NOMO-1 treated with DMSO at 0.1 percent for 48 hours (cell line): ENCODE data around the gene RPL7A.
"Not testable (repeated sequence)": the region's sequence is repeated elsewhere in the genome, so short reads cannot be mapped to it uniquely, and the experiment has no call there.

Experiments
- DNase-seq: peaks from one replicate; lab custom pipeline; 2025; ENCODE audit not compliant: unreplicated experiment; lab: John Stamatoyannopoulos, UW

Gene RPL7A

DNA sequence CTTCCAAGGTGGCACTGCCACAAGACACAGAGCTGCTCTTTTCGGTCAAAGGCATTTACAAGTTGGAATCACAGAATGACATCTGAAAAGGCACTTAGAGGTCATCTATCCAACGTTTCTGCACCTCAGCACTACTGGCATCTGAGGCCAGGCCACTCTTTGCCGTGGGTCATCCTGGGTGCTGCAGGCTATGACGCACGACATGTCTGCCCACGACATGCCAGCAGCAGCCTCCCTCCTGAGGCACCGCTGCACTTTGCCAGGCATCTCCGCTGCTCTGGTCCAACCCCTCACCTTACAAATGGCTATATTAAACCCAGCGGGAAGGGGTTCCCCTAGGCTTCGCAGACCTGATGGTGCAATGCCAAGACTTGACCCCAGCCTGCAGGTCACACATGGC lies 19.8 kb downstream of the RPL7A start:
- DNase-seq: no peak

DNA sequence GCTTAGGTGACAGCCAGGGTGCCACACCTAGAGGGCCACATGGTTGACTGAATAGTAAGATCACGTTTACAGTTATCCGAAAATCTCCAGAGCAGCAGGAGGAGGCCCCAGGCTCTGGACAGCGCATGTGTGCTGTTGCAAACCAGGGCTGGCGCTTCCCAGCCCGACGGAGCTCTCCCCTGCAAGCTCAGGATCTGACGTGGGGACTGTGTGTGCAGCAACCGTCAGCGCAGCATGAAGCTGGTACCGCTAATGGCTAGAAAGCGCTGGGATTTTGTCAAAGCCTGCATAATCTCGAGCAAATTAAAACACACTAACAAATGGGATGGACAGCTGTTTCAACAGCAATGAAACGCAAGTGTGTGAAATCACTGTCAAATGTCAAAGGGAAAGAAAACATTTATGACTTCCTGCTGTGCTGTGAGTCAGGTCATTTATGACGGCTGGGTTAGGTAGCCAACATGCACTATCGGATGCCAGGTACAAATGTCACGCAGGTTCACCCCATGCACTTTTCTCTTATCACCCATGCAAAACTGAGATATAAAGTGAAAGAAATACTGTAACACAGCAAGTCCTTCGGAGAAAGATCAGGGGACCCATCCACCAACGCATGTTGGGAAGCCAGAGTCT lies 20.3 kb downstream of the RPL7A start:
- DNase-seq: no peak

DNA sequence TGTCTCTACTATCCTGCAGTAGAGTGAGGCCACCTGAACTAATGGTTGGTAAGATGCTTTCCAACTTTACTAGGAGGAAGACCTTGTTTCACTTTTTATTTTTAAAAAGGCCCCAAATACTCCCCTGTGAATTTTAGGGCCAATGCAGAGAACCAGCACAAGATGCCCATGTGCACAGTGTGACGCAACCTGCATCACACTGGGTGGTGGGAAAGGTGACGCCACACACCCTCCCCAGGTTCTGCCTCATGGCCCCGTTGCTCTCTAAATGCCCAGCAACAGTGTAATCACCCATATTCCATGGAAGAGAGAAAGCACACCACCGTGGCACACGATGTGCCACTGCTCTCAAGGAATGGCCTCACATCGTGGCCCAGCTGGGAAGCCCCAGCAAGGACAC lies 21.4 kb downstream of the RPL7A start:
- DNase-seq: no peak

DNA sequence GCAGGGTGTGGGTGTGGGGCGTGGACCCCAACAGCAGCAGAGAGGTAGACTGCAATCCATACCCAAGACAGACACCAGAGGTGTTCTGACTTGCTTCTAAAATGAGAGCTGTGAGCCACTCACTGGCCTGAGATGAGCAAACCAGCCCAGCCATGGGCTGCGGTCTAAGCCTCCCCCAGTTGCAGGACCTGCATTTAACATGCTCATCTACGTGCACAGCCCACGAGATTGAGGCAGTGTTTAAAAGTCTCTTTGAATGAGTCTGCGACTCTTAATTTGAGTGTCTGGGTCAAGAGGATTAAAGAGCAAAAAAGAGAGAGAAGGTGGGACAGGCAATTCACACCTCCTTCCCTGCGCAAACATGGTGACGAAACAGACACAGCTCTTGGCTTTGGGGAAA lies 21.9 kb downstream of the RPL7A start:
- no peak for DNase-seq

DNA sequence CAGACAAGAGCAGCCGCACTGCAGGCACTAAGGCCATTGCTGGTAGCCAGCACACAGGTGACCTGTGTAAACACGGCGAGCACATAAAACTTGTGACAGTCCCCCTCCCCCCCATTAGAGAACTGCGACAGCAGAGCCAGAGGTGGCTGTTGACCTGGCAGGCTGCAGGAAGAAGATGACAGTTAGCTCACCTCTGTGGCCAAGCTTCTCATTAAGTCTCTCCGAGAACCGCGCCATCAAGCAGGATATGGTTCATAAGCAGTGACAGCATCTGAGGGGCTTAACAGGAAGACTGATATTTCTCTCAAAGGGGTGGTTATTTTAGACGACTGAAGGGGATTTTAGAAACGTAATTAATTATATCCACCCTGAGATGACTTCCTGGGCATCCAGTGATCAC lies 22.7 kb downstream of the RPL7A start:
- DNase-seq: no peak

DNA sequence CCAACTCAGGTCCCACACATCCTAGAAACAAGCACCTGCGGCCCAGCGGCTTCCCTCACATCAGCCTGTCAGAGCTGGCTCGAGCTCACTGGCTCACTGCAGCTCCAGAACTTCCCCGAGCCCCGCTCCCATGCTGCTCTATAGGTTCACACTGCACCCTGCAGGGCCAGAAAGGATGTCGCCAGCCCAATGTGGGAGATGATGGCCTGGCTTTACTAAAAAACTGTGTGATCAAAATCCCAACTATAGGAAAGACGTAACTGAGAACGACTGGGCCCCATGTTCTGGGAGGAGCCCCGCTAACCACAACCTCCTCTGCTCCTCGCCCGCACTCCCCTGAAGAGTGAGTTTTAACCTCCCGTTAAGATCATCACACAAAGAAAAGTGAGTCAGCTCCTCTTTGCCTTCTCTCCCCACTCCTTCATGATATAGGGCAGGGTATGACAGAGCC lies 23.3 kb downstream of the RPL7A start:
- DNase-seq: no peak

DNA sequence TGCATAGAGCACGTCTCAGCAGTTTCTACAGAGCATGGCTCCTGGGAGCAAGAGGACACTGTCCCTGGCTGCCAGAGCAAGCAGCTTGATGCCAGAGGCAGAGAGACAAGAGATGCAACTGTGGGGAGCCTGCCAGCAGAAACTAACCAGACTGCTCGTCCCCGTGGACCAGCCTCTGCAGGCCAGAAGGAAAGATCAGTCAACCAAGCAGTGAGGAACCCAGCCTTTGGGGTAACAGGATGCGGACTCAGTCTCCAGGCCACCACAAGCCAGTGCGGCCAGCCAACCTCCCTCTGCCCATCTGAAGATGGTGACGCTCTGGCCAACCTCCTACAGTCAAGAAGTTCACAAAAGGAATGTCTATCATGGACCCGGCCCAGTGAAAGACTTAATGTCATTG lies 24.1 kb downstream of the RPL7A start:
- DNase-seq: no peak

DNA sequence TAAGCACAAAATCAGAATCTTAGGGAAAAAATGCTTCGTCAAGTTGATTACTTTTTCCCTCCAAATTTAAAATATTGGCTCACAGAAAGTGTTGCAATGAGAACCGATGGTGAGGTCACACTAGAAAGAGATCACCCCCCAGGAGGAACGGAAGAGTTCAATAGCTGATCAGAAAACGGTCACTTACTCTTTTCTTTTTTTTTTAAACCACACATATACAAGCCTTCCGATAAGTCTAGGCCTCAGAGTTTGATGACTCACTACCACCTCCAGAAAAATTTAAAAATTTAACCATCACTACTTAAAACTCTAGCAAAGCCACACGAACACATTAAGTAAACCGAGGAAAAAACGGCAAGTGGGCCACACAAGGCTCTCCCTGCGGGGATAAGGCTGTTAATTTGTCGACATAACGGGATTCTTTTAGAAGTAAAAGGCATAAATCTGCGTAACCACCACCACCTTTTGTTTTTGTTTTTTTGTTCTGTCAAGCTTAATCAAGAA lies 26.6 kb downstream of the RPL7A start:
- DNase-seq: peak; percentile 71

DNA sequence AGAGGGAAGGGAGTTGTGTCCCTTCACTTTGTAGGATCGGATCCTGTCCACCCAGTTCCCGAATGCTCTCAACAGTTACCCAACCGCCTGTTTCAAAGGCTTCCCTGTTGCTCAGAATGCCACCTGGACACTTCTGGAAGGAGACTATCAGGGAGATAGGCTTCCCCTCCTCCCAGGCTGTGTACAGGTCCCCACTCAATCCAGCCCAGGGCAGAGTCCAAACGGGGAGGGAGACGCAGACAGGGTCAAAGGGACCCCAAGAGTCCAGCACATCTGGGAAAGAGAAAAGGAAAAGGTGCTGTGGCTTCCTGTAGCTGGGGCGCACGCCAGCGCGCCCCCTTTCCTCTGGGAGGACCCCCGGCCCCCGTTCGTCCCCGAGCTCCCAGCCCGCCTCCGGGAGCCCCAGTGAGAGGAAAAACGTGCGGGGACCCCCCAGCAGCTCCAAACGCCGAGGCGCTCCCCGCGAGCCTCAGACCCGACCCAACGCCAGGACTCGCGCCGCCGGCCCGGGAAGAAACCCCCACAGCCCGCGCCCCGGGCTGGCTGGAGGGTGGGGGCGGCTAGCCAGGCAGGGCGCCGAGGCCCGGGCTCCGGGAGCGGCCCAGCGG lies 27.2 kb downstream of the RPL7A start:
- peak; percentile 28 for DNase-seq

DNA sequence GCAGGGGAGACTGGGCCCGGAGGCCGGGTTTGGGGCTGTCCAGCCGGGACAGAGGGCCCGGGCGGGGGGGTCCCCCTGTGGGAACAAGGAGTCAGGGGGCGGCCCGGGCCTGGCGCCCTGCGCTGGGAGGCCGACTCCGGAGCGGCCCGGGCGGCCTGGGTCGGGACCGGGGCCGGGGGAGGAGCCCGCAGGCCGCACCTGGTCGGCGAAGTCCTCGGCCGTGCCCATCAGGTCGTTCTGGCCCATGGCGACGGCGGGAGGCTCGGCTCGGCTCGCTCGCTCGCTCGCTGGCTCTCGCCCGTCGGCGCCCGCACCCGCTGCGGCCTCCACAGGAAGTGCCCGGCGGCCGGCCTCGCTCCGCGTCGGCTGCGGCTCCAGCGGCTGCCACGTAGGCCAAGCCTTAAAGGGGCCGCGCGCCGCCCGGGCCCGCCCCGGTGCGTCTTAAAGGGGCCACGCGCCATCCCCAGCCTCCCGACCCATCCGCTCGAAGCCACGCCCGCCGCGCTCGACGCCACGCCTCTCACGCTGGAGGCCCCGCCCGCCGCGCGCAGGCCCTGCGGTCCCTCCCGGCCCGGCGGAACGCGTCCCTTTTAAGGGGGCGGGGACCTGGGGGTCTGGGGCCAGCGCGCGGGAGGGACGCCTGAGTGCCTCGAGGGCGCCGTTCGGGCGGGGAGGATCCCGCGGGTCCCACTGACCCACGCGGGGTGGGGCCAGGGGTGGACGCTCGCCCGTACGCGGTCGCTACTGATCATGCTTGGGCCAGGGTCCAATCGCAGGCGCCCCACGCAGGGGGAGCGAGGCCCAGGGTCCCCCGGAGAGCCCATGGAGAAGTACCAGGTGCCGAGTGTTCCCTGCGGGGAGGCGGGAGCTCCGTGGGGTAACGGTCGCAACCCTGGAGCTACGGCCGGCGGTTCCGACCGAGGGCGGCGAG lies 28.0 kb downstream of the RPL7A start, which contains the start of the genes STKLD1 and SURF4:
Gene STKLD1, plus strand, starts transcription at position 643 of the 931 bp plus-strand sequence. Its CDS starts 108 bp downstream, at position 751.
Gene SURF4, minus strand, starts transcription at position 337 of the 931 bp plus-strand sequence. Its CDS starts 91 bp downstream, at position 246.
- peak; percentile 92 for DNase-seq

DNA sequence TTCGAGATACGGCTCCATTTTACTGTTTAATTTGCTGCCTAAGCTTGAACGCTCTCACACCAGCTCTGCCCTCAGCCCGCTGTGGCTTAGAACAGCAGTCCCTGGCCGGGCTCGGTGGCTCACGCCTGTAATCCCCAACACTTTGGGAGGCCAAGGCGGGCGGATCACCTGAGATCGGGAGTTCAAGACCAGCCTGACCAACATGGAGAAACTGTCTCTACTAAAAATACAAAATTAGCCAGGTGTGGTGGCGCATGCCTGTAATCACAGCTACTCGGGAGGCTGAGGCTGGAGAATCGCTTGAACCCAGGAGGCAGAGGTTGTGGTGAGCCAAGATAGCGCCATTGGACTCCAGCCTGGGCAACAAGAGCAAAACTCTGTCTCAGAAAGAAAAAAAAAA lies 29.3 kb downstream of the RPL7A start:
- DNase-seq: not testable (repeated sequence)

DNA sequence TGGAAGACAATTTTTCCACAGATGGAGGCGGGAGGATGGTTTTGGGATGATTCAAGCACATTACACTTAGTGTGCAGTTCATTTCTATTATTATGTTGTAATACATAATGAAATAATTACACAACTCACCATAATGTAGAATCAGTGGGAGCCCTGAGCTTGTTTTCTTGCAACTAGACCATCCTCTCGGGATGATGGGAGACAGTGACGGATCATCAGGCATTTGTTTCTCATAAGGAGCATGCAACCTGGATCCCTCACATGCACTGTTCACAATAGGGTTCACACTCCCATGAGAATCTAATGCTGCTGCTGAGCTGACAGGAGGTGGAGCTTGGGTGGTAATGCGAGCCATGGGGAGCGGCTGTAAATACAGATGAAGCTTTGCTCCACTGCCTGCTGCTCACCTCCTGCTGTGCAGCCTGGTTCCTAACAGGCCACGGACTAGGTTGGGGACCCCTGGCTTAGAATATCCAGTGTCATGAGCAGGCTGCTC lies 29.8 kb downstream of the RPL7A start:
- no peak for DNase-seq

DNA sequence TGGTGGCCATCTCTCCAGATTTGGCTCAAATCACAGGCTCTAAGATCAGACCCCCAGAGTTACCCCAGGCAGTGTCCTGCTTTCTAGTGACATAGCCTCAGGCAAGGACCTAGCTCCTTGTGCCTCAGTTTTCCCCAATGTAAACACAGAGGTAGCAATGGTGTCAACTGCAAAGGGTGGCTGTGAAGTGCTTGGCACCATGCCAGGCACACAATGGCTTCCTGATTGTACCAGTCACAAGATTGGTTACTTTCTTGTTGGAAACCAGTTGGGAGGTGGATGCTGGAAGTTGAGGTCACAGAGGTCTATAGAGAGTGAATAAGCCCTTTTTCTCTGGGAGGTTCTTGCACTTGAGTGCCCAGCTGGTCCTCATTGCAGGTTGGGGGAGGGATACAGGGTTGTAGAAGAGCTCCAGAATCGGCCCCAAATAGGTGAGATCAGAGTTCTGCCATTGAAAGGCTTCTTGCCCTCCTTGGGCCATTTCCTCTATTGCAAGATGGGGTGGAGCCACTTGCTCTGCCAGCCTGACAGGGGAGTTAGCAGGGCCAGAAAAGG lies 30.5 kb downstream of the RPL7A start:
- DNase-seq: no peak

DNA sequence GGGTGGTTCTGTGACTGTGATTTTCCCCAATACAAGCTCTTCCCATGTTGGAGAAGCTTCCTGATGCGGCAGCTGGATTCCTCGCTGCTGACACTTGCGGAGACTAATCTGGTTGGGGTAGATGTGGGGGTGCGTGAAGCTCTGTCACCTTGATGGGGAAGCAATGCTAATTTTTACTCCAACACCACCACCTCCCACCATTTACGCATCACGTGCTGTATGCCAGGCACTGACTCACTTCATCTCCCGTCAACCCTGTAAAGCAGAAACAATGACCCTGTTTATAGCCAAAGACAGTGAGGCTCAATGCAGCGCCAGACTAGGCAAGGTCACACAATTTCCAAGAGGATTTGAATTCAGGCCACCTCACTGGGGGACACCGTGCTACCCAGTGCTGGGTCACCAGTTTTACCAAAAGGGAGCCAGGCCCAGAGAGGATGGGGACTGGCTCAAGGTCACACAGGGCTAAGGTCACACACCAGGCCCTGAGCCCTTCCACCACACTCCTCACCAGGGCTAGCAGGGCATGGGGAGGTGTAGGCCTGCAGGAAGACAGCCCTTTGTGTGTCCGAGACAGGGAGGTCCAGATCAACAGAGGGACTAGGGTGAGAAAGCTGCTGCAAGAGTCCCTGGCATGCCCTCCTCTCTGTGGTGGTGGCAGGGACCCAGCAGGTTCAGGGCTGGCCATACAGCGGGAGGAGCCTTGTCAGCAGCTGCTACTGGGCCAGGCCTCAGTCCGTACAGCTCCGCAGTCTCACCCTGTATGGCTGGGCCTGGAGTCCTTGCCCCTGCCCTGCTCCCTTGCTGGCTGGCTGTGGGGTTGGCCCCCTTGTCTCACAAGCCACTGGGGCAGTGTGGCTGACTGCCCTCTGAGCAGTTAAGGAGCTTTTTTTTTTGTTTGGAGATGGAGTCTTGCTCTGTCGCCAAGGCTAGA lies 31.4 kb downstream of the RPL7A start:
- no peak for DNase-seq

DNA sequence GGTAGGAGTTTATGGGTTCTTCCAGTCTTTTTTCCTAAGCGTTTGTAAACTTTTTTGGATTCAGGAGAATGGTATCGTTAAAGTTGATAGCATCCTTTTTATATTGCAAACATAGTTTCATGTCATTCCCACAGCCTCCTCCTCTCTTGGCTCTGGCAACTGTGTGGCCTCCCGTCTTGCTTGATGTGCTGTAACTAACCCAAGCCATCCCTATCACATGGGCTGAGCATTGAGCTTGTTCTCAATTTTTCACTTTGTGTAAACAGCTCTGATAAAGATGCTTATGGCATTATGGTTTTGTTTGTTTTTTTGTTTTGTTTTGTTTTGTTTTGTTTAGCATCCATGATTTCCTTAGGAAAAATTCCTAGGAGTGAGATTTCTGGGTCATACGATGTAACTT lies 32.7 kb downstream of the RPL7A start:
- DNase-seq: no peak

DNA sequence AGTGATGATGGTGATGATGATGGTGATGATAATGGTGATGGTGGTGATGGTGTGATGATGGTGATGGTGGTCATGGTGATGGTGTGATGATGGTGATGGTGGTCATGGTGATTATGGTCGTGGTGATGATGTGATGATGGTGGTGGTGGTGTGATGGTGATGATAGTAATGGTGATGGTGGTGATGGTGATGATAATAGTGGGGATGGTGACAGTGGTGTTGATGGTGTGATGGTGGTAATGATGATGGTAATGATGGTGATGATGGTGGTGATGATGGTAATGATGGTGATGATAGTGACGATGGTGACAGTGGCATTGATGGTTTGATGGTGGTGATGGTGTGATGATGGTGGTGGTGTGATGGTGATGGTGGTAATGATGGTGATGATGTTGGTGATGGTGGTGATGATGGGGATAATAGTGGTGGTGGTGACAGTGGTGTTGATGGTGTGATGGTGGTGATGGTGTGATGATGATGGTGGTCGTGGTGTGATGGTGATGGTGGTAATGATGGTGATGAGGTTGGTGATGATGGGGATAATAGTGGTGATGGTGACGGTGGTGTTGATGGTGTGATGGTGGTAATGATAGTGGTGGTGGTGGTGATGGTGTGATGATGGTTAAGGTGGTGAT lies 34.6 kb downstream of the RPL7A start:
- DNase-seq: no peak

DNA sequence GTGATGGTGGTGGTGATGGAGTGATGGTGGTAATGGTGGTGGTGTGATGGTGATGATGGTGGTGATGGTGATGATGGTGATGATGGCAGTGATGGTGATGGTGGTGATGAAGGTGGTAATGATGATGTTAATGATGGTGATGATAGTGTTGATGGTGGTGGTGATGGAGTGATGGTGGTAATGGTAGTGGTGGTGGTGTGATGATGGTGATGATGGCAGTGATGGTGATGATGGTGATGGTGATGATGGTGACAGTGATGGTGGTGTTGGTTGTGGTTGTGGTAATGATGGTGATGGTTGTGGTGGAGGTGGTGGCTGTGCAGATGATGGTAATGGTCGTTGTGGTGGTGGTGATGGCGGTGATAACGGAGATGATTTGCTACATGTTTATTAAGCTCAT lies 35.4 kb downstream of the RPL7A start:
- DNase-seq: no peak

DNA sequence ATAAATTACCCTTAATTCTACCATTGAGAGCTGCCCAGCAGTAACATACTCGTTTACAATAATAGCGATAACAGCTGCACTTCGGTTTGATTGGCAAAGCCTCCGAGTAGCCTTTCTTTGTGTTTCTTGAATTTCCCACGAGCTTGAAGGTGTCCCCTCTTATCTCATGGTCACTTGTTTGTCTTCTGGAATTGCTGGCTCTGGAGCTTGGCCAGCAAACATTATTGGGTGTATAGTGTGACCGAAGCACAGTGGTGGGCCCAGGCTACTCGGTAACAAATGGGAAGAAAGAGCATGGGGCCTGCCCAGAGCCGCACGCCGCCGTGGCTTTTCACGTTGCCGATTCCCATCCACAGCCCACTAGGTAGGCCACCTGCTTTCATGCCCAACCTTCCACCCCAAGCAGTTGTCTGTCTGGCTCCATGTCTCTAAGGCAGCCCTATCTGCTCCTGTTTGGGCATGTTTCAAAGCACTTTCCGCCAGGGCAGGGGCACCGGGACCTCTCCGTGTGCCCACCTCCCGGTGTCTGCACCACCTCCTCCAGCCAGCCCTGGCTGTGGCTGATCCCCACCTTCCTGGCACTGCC lies 36.8 kb downstream of the RPL7A start:
- no peak for DNase-seq

DNA sequence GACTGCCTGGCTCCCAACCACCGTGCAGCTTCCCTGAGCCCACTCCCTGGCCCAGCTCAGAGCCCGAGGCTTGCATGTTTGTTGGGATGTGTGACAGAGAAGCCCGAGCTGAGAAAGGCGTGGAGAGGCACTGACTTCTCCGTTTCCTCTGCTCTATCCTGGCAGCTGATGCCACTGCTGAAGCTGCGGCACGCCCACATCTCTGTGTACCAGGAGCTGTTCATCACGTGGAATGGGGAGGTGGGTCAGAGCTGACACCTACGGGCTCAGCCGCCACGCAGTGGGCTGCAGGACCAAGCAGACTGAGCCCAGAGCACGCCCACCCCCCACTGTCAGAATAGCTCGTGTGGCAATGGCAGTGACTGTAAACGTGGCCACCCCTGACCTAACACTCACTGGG lies 37.4 kb downstream of the RPL7A start:
- no peak for DNase-seq
